Prostate gland (tissue), 2 donors: Measurements from ENCODE around the gene TNFSF10. TPM values are rescaled to one million over a fixed set of nuclear protein-coding genes. Genes with fewer than 3 reads are reported as not detected.

Experiments
- DNase-seq: peaks from one replicate; pipeline ENCODE4 v3.0.0-alpha.2; 2019; ENCODE audit warnings: low spot score
- H3K27ac ChIP-seq, 2 donors: fragments of 200-600 bp; sonication (generic); 2 replicates each; pipeline ENCODE4 v1.5.1; 2017 to 2019
- H3K27me3 ChIP-seq: fragments of 200-600 bp; sonication (generic); replicated peaks from 2 replicates; pipeline ENCODE4 v1.5.1; 2019; ENCODE audit not compliant: insufficient read depth
- H3K36me3 ChIP-seq, 2 donors: fragments of 200-600 bp; sonication (generic); 1 replicate in 1 of 2; 2 replicates in 1 of 2; pipeline versions ENCODE4 v1.5.1 to v1.8.1; 2017 to 2019
- H3K4me1 ChIP-seq: fragments of 200-600 bp; sonication (generic); replicated peaks from 2 replicates; pipeline ENCODE4 v1.5.1; 2019
- H3K4me3 ChIP-seq, 2 donors: fragments of 200-600 bp; sonication (generic); 2 replicates each; pipeline ENCODE4 v1.5.1; 2017 to 2019
- H3K9me3 ChIP-seq: fragments of 200-600 bp; sonication (generic); 2 replicates; pipeline ENCODE4 v1.5.1; 2017
- POLR2A ChIP-seq: fragments of 450-650 bp; IDR thresholded peaks from one replicate; pipeline ENCODE4 v1.6.1; 2016; ENCODE audit warnings: antibody characterized with exemption, mild to moderate bottlenecking
- POLR2AphosphoS5 ChIP-seq: sonication (generic); formaldehyde crosslinking; IDR thresholded peaks from one replicate; pipeline ENCODE4 v1.6.1; 2017; ENCODE audit warnings: antibody characterized with exemption
- WGBS: methylation state at CpG from one replicate; pipeline ENCODE4 v1.1.5; 2018; 5-methylcytosine and 5-hydroxymethylcytosine counted together
- intact Hi-C: fragments of 100-400 bp; cut with DNase I; formaldehyde crosslinking; loops from one replicate; pipeline ENCODE4 v1.14.2; 2022
- total RNA-seq, 2 donors: library from RNA; depleted of rRNA; stranded (reverse); fragments of >200 nt; gene quantifications; one replicate each; pipeline ENCODE4 v1.1.0, GENCODE V29; 2016
- TF ChIP-seq, protein P1 (sequence below), 4 experiments: fragments of 200-600 bp in 2 of 4; fragments of 450-650 bp in 2 of 4; sonication (generic) in 2 of 4; IDR thresholded peaks; 1 replicate in 3 of 4; 2 replicates in 1 of 4; pipeline ENCODE4 v1.5.1; 2016 to 2019; ENCODE audit warnings: antibody characterized with exemption in 4 of 4, mild to moderate bottlenecking in 2 of 4, moderate library complexity in 2 of 4

The TNFSF10 gene
- total RNA-seq, 2 donors from 2014 or later, result 70.6 to 126 TPM

DNA sequence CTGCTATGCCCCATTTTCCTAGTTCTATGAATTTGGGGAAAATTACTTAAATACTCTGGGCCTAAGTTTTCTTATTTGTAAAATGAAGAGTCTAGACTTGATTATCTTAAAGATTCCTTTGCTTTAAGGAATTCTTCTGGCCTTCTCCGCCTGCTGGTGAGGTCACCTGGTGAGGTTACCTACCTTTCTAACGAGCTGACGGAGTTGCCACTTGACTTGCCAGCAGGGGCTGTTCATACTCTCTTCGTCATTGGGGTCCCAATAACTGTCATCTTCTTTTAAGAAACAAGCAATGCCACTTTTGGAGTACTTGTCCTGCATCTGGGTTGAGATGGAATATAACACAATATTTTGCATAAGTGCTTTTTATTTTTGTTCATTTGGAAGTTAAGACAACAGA, 8.6 kb downstream of the TNFSF10 start:
- Histone ChIP-seq H3K27ac (peak overlapping the region; percentile 83 to 86), H3K4me1 (peaks cover 23% of the 10 kb centered on the region)
- 64% methylated on average over 4 of the region's 4 CpGs for WGBS

DNA sequence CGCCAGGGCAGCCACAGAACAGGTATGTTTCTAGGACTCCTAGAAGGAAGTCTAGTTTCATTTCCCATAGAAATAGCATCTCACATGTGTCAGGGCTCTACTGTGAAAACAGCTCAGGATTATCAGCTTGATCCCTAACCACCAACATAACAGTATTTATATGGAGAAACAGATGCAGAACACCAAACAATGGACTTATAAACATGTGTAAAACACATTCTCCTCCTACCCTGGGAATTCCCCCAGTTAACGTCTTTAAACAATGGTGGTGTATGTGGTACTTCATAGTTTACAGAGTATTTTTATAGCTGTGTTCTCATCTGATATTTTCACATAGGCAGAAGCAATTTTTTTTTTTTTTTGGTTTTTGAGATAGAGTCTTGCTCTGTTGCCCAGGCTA, 9.7 kb downstream of the TNFSF10 start:
- peak; percentile 40 for DNase-seq
- no peak overlapping the region for H3K4me3 ChIP-seq

More for the DNA sequence above, 8.6 kb downstream of the TNFSF10 start:
- no peaks in the 10 kb centered on the region for H3K27me3 ChIP-seq
- intact Hi-C loops, result no loop called here
- no peak for DNase-seq
- H3K9me3 ChIP-seq, result no peaks in the 10 kb centered on the region
- TF ChIP-seq, protein P1, sequence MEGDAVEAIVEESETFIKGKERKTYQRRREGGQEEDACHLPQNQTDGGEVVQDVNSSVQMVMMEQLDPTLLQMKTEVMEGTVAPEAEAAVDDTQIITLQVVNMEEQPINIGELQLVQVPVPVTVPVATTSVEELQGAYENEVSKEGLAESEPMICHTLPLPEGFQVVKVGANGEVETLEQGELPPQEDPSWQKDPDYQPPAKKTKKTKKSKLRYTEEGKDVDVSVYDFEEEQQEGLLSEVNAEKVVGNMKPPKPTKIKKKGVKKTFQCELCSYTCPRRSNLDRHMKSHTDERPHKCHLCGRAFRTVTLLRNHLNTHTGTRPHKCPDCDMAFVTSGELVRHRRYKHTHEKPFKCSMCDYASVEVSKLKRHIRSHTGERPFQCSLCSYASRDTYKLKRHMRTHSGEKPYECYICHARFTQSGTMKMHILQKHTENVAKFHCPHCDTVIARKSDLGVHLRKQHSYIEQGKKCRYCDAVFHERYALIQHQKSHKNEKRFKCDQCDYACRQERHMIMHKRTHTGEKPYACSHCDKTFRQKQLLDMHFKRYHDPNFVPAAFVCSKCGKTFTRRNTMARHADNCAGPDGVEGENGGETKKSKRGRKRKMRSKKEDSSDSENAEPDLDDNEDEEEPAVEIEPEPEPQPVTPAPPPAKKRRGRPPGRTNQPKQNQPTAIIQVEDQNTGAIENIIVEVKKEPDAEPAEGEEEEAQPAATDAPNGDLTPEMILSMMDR (IDR thresholded peaks at IDR 0.05), result no peak
- TF ChIP-seq POLR2A (no peak), POLR2AphosphoS5 (no peak)
- H3K36me3 ChIP-seq, result peaks cover 0 to 3% of the 10 kb centered on the region in 2 donors
- H3K4me3 ChIP-seq, result no peak overlapping the region

DNA sequence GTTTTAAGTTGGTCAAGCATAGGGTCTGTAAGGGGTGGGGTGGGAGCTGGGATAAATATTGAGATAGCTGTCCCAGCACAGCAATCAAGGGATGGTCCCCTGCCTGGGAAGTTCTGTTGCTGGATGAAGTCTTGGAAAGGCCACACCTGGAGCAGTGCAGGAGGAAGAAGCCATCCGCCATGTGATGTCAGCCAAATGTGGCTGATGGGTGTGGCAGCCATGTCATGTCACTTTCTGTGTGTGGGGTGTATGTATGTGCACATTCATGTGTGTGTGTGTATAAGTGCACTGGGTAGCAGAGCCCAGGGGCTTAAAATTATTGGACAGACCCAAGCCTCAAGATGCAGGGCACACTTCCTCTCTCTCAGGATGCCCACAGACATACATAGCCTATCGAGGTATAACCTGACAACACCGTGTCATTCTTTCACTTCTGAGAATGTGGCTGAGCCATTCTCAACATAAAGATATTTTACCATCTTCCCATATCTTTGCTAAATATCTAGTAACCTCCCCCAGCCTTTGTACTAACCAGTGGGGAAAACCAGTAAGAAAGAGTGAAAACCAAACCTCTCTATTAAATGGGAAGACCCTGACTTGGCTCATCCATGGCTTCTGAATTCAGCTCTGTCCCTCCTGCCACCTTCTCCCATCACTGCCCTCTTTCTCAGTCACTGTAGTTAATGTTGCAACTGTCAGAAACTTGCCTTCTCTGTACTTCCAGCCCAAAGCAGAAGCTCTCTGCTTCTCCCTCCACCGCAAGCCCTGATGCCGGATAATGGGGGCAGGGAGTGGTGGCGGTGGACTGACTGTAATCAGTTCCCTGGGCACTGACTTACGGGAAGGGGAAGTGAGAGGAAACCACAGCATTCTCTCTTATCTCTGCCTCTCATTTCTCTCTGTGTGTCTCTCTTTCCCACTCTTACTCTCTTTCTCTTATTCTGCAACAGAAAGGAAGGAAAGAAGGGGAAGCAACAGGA, 11.2 kb downstream of the TNFSF10 start:
- peak overlapping the region; percentile 50 to 86 for H3K27ac ChIP-seq
- no peak overlapping the region for H3K4me3 ChIP-seq
- H3K9me3 ChIP-seq, result no peaks in the 10 kb centered on the region
- WGBS, result 87% methylated on average over 7 of the region's 7 CpGs
- intact Hi-C loops, result no loop called here
- TF ChIP-seq POLR2A, result no peak
- TF ChIP-seq, protein P1 (IDR thresholded peaks at IDR 0.05), result no peak
- no peak for TF ChIP-seq POLR2AphosphoS5
- DNase-seq, result no peak
- peaks cover 0 to 3% of the 10 kb centered on the region in 2 donors for H3K36me3 ChIP-seq
- no peaks in the 10 kb centered on the region for H3K27me3 ChIP-seq
- peaks cover 19% of the 10 kb centered on the region for H3K4me1 ChIP-seq

More for the DNA sequence above, 9.7 kb downstream of the TNFSF10 start:
- Histone ChIP-seq H3K27me3 (no peaks in the 10 kb centered on the region), H3K4me1 (peaks cover 21% of the 10 kb centered on the region), H3K9me3 (no peaks in the 10 kb centered on the region), H3K36me3 (peaks cover 0 to 3% of the 10 kb centered on the region in 2 donors), H3K27ac (peak overlapping the region; percentile 50 to 86)
- intact Hi-C loops, result no loop called here
- TF ChIP-seq, protein P1 (IDR thresholded peaks at IDR 0.05), result no peak
- TF ChIP-seq POLR2AphosphoS5, result peak; percentile 85
- whole genome bisulfite sequencing, result 28% methylated on average over 2 of the region's 2 CpGs

DNA sequence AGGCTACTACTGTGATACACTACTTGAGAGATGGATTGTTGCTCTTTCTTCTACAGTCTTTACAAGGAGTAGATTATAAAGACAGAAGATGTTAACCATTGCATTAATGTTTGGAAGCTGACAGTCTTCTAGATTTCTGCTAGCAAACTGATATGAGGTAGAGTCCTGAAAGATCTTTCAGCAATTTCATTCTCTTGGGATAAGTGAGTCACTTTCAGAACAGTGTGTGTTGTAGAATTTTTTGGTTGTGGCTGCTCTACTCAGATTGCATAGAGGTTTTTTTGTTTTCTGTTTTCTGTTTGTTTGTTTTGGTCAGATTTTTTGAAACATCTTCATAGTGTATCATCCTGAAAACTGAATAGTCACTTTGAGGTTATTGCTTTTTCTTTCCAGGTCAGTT, 17.1 kb downstream of the TNFSF10 start:
- no peak for TF ChIP-seq POLR2A
- TF ChIP-seq POLR2AphosphoS5, result no peak
- TF ChIP-seq, protein P1 (IDR thresholded peaks at IDR 0.05), result no peak
- Histone ChIP-seq H3K27ac (no peak overlapping the region), H3K9me3 (no peaks in the 10 kb centered on the region), H3K36me3 (no peaks in the 10 kb centered on the region), H3K4me1 (no peaks in the 10 kb centered on the region), H3K4me3 (no peak overlapping the region), H3K27me3 (no peaks in the 10 kb centered on the region)
- intact Hi-C loops, result no loop called here
- DNase-seq, result no peak

DNA sequence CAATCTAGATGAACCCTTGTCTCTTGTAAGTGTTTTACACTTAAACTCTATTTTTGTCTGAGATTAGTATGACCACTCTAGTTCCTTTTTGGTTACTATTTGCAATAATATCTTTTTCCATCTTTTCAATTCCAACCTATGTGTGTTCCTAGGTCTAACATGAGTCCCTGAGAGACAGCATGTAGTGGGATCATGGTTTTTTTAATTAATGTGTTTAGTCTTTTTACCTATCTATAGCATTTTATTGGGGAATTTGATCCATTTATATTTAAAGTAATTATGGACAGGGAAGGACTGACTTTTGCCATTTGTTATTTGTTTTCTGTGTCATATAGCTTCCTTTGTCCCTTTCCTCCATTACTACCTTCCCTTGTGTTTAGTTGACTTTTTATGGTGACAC, 21.7 kb downstream of the TNFSF10 start:
- TF ChIP-seq, protein P1 (IDR thresholded peaks at IDR 0.05), result no peak
- TF ChIP-seq POLR2AphosphoS5, result no peak
- no peak for TF ChIP-seq POLR2A
- Histone ChIP-seq H3K4me3 (no peak overlapping the region), H3K27ac (no peak overlapping the region), H3K9me3 (no peaks in the 10 kb centered on the region), H3K36me3 (no peaks in the 10 kb centered on the region), H3K4me1 (no peaks in the 10 kb centered on the region), H3K27me3 (no peaks in the 10 kb centered on the region)
- DNase-seq, result no peak
- intact Hi-C loops, result no loop called here
